HG02610 (cell line): Measurements from ENCODE around the gene PGBD5.

ENCODE experiments used
- ATAC-seq: cut with Tn5 transposase; IDR thresholded peaks from one replicate; pipeline ENCODE4 v1.9.1; 2021; ENCODE audit warnings: mild to moderate bottlenecking, moderate library complexity; ENCODE audit not compliant: unreplicated experiment

The PGBD5 gene

GRCh38 chr1:230267338-230268065 is 158.6 kb downstream of the PGBD5 start:
- no peak for ATAC-seq

GRCh38 chr1:230266456-230266855 is 159.7 kb downstream of the PGBD5 start:
- no peak for ATAC-seq

GRCh38 chr1:230265200-230266115 is 160.7 kb downstream of the PGBD5 start:
- no peak for ATAC-seq
